T-helper 9 cell (primary cell): ENCODE data around the gene OSBPL5.

ENCODE experiments used
- DNase-seq: peaks from one replicate; pipeline ENCODE4 v3.0.0-alpha.2; 2020

Gene OSBPL5

GRCh38 chr11:3096909-3097530, 68.1 kb downstream of the OSBPL5 start:
- no peak for DNase-seq

DNA sequence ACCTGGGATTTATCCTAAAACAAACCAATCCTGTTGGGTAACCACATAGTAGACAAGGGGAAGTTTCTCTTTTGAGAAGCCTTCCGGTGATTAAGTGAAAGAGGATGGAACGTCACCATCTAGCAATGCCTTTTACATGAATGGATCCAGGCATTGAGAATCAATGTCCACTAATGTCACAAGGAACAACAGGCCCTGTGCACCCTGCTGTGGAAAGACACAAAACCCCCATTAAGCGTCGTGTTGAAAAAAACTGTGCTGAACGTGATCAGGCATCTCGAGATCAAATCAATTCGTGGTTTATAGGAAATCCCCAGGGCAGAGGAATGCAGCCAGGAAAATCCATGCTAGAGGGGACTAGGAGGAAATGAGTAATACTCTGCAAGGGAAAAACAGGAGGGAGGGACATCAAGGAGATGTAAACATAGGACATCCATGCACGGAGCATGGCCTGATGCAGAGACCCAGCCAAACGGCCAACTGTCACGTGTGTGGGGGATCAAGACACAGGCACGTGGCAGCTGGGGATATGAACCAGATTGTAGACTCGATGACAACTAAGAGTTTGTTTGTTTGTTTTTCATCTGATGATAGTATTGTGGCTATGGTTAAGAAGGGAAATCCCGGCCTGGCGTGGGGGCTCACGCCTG, 69.3 kb downstream of the OSBPL5 start:
- no peak for DNase-seq

GRCh38 chr11:3094223-3094824, 70.8 kb downstream of the OSBPL5 start:
- no peak for DNase-seq

DNA sequence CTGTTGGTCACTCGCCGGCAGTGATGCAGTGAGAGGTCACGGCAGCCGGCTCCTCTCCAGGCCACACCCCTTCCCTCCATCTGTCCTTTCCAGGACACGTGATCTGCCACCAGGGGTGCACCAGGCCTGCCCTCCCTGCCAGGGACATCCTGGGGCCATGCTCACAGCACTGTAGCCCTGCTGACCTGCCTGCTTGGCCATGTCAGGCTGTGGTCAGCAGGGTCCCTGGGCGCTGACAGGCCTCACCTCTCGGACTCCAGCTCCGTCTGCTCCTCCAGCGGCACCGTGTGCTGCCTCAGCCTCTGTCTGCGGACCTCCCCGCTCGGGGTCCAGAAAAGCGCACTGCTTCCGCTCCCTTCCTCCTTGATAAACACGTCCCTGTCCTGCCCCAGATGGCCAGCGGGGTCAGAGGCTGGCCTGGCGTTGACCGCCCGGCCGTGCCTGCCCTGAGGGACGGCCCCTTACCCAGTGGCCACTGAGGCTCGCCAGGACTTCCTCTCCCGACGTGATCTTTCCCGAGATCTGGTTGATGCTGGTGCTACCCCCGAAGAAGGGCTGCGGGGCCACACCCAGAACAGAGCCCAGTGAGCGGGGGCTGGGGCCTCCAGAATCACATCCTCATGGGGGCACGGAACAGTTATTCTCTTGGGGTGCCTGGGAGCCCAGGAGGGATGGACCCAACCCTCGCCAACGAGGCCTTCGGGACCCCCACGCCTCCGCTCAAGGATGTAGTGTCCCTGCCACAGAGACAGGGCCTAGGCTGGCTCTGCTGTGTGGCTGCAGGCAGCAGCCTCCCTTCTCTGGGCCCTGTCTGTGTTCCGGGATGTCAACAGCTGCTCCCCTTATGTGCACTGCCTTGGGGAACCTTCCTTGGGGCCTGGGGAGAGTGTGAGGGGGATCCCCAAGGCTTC, 71.6 kb downstream of the OSBPL5 start:
- DNase-seq, result no peak

DNA sequence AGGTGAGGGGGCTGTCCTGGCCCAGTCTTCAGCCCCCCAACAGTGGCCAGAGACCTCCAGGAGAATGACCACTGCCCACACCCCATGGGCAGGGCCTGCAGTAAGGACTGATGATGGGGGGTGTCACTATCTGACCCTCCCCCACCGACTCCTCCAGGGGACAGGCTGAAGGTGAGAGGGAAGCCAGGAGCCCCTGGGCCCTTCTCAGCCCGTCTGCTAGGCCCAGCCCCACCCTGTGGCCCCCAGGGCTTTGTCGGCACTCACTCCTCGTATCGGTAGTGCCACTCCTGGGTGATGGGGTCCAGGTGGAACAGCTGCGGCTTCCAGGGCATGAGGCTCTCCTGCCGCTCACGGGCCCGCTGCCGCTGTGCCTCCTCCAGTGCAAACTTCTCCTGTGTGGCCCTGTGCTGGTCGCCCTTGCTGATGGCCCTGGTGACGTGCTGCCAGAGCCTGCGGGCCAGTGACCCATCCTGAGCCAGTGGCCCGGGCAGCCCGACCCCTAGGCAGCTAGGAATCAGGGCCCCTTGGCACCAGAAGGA, 72.4 kb downstream of the OSBPL5 start:
- DNase-seq, result no peak

DNA sequence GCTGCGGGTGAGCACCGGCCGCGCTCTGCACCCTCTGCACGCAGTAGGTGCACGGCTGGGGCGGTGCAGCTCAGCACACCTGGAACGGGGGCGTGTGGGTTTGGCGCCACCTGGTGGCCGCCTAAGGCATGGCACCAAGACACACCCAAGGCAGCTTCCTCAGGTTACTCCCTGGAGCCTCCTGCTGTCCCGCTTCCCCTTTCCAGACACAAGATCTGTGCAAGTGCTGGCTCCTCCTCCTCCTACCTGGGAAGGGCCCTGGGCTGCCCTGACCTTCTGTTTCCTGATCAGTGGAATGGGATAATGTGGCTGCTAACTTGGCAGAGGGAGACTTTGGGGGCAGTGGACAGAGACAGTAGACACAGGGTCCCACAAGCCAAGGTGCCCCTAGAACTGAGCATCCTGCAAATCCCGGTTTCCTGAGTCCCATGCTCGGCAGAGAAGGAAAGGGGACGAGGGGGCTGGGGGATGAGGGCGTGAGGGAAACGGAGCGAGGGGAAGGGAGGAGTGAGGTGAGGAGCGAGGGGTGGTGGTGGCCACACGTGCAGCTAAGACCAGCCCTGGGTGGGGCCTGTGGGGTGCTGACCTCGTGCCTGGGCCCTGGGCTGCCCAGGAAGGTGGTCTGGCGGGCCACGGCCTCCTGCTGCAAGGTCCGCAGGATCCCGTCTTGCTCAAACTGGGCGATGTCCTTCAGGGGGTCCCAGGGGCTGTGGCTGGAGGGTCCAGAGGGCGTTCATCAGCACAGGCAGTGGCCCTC, 73.1 kb downstream of the OSBPL5 start:
- DNase-seq, result peak; percentile 66

GRCh38 chr11:3091081-3091845, 73.8 kb downstream of the OSBPL5 start:
- no peak for DNase-seq

GRCh38 chr11:3090096-3090901, 74.8 kb downstream of the OSBPL5 start:
- no peak for DNase-seq

DNA sequence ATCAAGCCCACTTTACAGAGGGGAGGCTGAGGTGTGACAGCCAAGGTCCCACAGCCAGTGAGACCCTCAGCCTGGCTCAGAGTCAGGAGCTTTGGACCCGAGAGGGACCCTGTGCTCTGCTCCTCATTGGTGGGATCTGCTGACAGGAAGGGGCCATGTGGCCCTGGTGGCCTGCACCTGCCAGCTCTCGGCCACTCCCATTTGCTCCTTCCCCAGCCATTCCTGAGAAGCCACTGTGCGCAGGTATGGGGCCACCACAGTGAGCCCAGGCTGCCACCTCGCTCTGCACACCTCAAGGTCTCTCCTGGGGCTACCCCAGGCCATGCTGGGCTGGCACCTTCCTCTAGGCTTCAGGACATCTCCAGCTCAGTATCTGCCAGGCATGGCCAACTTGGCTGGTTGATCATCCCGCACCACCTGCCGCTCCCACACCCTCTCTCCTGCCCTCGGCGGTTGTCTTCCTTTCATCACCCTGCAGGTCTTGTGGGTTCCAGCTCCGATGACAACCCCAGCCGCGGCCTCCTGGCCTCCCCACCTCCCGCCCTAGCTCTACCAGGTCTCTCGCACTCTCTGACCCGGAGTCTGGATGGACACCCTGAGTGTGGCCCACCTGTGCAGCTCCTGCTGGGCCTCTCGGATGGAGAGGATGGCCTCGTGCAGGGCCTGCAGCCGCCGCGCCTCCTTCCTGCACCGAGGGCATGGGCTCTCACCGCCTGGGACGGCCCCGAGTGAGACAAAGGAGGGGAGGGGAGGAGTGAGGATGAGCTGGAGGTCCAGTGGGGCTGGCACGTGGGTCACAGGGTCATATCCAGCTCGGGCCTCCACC, 75.7 kb downstream of the OSBPL5 start:
- DNase-seq, result no peak

- no peak for DNase-seq
These were observed 76.3 kb downstream of the OSBPL5 start for GRCh38 chr11:3088806-3089205.

DNA sequence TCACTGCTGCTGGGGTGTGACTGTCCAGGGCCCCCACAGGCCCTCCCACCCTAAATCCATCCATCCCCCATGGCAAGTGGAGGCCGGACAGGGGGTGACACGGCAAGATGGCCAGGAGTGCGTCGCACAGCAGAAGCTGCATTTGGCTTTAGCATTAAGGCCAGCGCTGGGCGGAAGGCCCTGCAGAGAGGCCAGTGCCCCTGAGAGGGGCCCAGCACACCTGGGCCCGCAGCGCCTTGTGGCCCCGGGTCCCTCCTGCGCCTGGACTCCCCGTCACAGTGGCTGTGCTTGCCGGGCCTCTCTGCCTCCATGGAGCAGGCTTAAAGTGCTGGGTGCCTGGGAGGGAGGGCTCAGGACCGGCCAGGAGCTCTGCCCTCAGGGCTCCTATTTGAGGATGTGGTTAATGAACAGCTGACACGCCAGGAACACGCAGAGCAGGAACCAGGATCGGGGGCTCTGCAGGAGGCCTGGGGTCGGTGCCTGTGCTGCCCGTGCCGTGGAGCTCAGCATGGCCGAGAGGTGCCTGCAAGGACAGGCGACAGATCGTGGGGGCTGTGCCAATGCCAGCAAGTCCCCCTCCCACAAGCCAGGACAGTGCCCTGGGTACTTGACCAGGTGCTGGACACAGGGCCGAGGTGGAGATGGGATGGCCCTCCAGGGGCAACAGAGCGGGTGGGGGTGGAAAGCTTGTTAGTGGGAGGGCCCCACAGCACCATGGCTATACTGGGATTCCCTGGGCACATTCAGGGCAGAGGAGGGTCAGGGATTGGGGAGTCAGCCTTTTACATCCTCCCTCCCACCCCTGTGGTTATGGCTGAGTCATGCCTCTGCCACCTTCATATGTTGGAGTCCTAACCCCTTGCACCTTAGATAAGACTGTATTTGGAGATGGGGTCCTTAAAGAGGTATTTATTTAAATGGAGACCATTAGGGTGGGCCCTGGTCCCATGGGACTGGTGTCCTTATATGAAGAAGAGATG, 77.0 kb downstream of the OSBPL5 start:
- no peak for DNase-seq

- DNase-seq, result no peak
These were observed 77.7 kb downstream of the OSBPL5 start for GRCh38 chr11:3087373-3087772.

DNA sequence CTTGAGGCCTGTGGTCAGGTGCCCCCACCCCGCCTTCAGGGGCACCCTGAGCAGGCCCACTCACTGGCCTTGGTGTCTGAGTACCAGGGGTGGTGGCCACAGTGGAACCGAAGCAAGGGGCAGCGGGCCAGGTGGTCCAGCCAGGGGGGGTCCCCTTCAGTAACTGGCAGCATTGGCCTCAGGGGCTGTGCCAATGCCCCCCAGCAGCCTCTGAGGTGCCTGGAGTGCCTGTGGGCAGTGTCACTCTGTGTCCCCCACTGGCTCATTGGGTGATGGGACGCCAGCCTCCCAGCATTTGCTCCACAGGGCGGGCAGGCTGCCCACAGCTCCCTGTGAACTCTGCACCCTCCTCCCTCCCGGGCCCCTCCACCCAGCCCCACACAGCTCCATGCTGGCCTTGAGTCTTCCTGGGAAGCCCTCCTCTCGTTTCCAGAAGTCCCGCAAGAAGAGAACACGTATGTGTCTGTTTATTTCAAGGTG, 78.4 kb downstream of the OSBPL5 start:
- DNase-seq, result no peak

GRCh38 chr11:3086114-3086513, 79.0 kb downstream of the OSBPL5 start:
- DNase-seq, result no peak

GRCh38 chr11:3085052-3085451, 80.1 kb downstream of the OSBPL5 start:
- DNase-seq, result no peak

GRCh38 chr11:3083321-3083720, 81.8 kb downstream of the OSBPL5 start:
- no peak for DNase-seq

DNA sequence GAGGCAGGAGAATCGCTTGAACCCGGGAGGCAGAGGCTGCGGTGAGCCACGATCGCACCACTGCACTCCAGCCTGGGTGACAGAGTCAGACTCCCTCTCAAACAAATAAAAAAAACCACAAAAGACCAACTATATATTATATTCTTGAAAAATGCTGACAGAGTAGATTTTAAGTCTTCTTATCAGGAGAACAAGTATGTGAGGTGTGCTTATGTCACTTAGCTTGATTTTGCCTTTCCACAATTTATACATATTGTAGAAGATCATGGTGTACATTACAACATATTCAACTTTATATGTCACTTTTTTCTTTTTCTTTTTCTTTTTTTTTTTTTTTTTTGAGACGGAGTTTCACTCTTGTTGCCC, 83.7 kb downstream of the OSBPL5 start:
- DNase-seq, result no peak

- DNase-seq, result no peak
These were observed 84.3 kb downstream of the OSBPL5 start for GRCh38 chr11:3080733-3081385.
